SH-SY5Y (cell line): Measurements from ENCODE around the gene CDK5R1.

Source experiments
- GATA2 ChIP-seq: IDR thresholded peaks from 2 replicates; pipeline ENCODE4 v1.6.1; 2011; ENCODE audit warnings: mild to moderate bottlenecking, low read depth, low read length
- GATA3 ChIP-seq: IDR thresholded peaks from 2 replicates; pipeline ENCODE4 v1.6.1; 2011; ENCODE audit warnings: low read depth, mild to moderate bottlenecking, low read length, moderate library complexity

DNA sequence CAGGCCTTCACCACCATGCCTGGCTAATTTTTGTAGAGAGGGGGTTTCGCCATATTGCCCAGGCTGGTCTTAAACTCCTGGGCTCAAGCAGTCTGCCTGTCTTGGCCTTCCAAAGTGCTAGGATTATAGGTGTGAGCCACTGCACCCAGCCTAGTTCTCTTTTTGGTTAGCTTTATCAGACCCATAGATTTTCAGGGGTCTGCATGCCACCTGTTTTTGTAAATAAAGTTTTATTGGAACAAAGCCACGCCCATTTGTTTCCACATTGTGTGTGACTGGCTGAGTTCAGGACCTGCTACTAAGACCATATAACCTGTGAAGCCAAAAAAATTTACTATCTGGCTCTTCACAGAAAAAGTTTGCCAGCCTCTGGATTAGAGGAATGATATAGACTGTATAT, 34.9 kb upstream of the CDK5R1 start:
- no peak for TF ChIP-seq GATA2
- TF ChIP-seq GATA3, result no peak
